Duodenal mucosa (tissue), 2 donors: ENCODE data around the gene BBS4.
A peak's percentile ranks its signal among the peaks of the same experiment; 100 is the strongest.
"Not testable (repeated sequence)": the region's sequence is repeated elsewhere in the genome, so short reads cannot be mapped to it uniquely, and the experiment has no call there.

Experiments used
- H3K27ac ChIP-seq: one replicate; pipeline ENCODE4 v1.7.0; 2013; ENCODE audit warnings: low read depth, low read length
- H3K27me3 ChIP-seq, 2 donors: one replicate each; pipeline ENCODE4 v1.7.0; 2013; ENCODE audit warnings: low read length in 2 of 2, control low read depth in 1 of 2; ENCODE audit not compliant: insufficient read depth in 2 of 2, control insufficient read depth in 1 of 2
- H3K36me3 ChIP-seq, 2 donors: one replicate each; pipeline ENCODE4 v1.7.0; 2013; ENCODE audit warnings: low read length in 2 of 2, control low read depth in 1 of 2; ENCODE audit not compliant: insufficient read depth in 2 of 2, control insufficient read depth in 1 of 2
- H3K4me1 ChIP-seq, 2 donors: one replicate each; pipeline ENCODE4 v1.7.0; 2013; ENCODE audit warnings: low read length in 2 of 2, control low read depth in 1 of 2; ENCODE audit not compliant: insufficient read depth in 2 of 2, control insufficient read depth in 1 of 2
- H3K4me3 ChIP-seq, 2 donors: one replicate each; pipeline ENCODE4 v1.7.0; 2013; ENCODE audit warnings: low read length in 2 of 2, low read depth in 1 of 2
- H3K9ac ChIP-seq, 2 donors: one replicate each; pipeline ENCODE4 v1.7.0; 2013; ENCODE audit warnings: low read length in 2 of 2, low read depth in 1 of 2
- H3K9me3 ChIP-seq, 2 donors: one replicate each; pipeline ENCODE4 v1.7.0; 2013; ENCODE audit warnings: low read length in 2 of 2, control low read depth in 1 of 2; ENCODE audit not compliant: control insufficient read depth in 1 of 2

The BBS4 gene, protein sequence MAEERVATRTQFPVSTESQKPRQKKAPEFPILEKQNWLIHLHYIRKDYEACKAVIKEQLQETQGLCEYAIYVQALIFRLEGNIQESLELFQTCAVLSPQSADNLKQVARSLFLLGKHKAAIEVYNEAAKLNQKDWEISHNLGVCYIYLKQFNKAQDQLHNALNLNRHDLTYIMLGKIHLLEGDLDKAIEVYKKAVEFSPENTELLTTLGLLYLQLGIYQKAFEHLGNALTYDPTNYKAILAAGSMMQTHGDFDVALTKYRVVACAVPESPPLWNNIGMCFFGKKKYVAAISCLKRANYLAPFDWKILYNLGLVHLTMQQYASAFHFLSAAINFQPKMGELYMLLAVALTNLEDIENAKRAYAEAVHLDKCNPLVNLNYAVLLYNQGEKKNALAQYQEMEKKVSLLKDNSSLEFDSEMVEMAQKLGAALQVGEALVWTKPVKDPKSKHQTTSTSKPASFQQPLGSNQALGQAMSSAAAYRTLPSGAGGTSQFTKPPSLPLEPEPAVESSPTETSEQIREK

DNA sequence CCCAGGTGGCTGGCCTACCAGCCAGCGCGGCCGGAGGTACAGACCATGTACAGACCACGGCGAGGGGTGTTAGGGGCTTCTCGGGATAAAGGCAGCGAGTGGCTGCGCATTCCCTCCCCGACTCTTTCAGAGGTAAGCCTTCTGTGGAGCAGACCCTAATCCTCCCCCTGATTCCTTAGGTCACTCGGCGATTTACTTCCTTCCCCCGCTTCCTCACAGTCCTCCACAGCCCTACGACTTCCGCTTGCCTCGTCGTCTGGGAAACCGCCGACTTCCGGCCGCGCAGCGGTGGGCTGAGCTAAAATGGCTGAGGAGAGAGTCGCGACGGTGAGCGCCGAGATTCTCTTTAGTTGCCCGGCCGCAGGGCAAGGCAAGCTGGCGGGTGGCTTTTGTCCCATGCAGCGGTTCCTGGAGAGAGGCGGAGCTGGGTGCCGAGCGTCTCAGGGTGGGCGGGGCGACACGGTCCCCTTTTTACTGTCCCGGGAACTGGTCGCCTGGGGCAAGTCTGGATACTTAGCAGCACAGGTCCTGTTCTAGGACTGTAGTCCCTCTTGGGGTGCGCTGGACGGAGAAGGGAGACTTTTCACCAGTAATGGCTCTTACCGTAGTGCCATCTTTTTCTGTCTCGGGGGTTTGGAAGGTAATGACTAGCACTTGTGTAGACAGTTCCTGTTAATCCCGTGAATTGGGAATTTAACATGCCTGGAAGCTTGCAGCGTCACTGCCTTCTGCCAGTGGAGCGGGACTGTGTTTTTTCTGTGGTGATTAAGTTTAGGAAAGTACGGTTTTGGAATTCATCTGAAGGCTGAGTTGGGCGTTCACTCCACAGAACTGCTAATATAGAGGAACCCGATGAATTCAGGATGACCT lies at the start of gene BBS4, which contains the start of gene HIGD2B:
Gene BBS4 (plus strand): TSS at position 283 of the 870 bp plus-strand sequence. CDS start 21 bp downstream, at position 304.
Gene HIGD2B (minus strand): TSS at position 258 of the 870 bp plus-strand sequence. CDS start 9,808 bp downstream, outside the sequence.
- H3K36me3 ChIP-seq = no peaks in the 10 kb centered on the region
- H3K4me3 ChIP-seq = peak within 1 kb of the TSS; percentile 94 to 99
- no peaks in the 10 kb centered on the region for H3K9me3 ChIP-seq
- H3K4me1 ChIP-seq = peaks cover 0 to 5% of the 10 kb centered on the region in 2 donors
- peak within 1 kb of the TSS; percentile 87 to 91 for H3K9ac ChIP-seq
- H3K27me3 ChIP-seq = no peaks in the 10 kb centered on the region
- peak within 1 kb of the TSS; percentile 95 for H3K27ac ChIP-seq

DNA sequence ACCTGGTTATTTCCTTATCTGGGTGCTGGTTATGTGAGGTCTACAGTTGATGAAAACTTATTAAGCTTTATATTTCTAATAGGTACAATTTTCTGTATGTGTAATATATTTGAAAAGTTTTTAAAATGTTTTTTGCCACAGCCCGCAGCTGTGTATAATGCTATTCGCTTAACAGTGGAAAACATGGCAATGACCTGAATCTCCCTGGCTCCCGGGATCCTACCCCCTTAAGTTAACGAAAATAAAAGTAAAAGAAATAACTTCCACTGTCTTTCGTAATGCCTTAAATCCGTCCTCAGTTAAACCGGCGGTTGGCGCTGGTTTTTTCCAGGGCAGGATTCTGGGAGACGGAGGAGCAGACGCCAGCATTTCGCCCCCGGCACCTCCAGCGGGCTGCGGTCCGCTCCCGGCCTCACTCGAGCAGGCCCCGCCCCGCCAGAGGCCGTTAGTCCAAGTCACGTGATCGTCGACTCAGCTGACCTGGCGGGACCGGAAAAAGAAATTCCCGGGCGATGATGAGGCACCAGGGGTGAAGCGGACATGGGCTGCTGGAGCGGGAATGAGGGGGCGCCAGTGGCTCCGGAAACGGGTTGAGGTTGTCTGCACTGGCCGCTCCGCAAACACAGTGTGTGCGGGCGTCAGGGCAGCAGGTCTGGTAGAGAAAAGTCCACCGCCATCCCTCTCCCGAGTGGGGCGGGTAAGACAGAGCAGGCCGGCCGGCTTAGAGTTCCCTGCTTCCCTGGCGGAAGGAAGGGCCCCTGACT lies 49.3 kb upstream of the BBS4 start:
- not testable (repeated sequence) for H3K27ac ChIP-seq, H3K9me3 ChIP-seq, H3K27me3 ChIP-seq, H3K9ac ChIP-seq, H3K4me1 ChIP-seq, H3K36me3 ChIP-seq, H3K4me3 ChIP-seq

DNA sequence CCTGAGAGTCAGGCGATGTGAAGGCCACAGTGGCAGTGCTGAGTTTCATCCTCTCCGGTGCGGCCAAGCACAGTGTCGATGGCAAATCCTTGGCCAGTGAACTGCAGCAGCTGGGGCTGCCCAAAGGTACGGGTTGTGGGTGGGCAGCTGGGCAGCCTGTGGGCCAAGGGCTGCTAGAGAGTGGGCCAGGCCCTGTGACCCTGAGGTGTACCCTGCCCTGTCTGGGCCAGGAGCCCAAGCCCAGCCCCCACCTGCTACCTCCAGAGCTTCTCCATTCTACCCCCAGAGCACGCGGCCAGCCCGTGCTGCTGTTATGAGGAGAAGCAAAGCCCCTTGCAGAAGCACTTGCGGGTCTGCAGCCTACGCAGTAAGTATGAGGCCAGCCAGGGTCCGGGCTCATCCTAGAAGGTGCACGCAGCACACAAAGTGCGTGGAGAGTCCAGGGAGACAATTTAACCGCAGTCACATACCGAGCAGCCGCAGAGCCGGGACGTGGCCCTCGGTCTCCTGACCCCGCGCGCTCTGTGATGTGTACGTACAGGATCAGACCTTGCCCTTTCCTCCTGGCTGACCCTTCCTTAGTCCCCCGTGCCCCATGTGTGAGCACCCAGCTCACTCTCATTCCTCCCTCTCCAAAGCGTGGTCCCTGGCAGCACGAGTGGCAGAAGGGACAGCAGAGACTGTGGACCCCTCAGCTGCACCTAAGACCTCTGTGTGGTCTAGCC lies 46.1 kb upstream of the BBS4 start:
- not testable (repeated sequence) for H3K36me3 ChIP-seq, H3K4me3 ChIP-seq, H3K4me1 ChIP-seq, H3K9me3 ChIP-seq, H3K27ac ChIP-seq, H3K9ac ChIP-seq, H3K27me3 ChIP-seq

DNA sequence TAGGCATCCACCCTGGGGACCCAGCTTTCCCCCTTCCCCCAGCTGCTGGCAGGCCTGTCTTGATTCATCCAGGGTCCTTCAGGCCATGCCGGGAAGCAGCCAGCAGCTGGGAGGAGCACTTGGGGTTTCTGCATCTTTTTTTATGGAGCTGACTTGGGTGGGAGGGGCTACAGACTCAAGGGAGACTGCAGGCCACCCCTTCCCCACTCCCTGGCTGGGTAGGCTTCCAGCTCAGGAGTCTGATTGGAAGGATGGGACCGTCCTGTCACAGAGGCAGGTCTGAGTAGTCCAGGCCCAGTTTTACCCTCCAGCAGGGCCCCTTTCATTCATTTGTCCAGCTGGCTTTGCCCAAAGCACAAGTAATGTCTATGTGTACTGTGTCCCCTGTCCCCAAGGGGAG lies 43.7 kb upstream of the BBS4 start:
- not testable (repeated sequence) for H3K36me3 ChIP-seq, H3K4me1 ChIP-seq, H3K27ac ChIP-seq

DNA sequence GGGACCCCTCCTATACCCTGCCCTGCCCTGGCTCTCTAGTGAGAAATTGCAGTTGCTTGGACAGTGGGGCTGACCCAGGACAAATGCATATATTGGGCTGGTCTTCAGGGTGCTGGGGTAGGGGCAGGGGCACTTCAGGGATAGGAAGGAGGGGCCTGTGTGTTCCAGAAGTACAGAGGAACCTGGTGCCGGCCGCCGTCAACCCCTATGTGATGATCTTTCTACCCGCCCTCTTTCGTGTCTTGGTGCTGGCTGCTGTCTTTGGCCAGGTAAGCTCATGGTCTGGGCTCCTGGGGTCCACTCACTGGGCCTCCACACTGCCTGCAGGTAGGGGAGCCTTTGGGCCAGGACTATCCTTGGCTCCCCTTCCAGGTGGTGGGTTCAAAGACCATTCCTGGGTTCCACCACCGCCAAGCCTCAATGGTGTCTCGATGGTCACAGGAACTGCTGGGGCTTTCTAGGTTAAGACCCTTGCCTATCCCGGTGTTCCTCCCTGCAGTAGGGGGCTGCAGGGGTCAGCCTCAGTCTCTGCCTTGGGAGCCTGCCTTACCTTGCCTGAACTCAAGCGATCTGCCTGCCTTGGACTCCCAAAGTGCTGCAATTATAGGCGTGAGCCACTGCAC lies 37.3 kb upstream of the BBS4 start:
- not testable (repeated sequence) for H3K4me3 ChIP-seq, H3K27ac ChIP-seq, H3K9me3 ChIP-seq, H3K9ac ChIP-seq, H3K36me3 ChIP-seq, H3K4me1 ChIP-seq, H3K27me3 ChIP-seq

More for the DNA sequence above, 43.7 kb upstream of the BBS4 start:
- H3K27me3 ChIP-seq, H3K9me3 ChIP-seq, H3K9ac ChIP-seq, H3K4me3 ChIP-seq: not testable (repeated sequence)

DNA sequence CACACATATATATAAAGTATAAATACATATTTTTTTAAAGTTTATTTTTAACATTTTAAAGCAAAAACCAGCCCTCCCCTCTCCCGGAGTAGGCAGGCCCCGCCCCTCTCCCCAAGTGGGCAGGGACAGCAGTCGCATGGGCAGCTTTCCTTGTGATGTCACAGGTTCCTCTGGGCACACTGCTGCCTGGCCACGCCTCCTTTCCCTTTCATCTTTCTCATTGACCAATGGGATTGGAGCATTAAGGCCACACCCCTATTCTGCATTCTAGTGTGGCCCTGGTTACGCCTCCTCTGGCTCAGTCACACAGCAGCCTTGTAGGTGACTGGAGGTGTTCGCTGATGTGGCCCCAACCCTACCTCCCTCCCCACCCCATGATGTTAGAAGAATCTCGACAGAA lies 31.6 kb upstream of the BBS4 start, which contains the start of gene GOLGA6B:
Gene GOLGA6B (plus strand): TSS at position 301 of the 400 bp plus-strand sequence. CDS start 41 bp downstream, at position 342.
- H3K27ac ChIP-seq, H3K4me1 ChIP-seq, H3K4me3 ChIP-seq, H3K27me3 ChIP-seq, H3K9ac ChIP-seq, H3K36me3 ChIP-seq, H3K9me3 ChIP-seq: not testable (repeated sequence)

DNA sequence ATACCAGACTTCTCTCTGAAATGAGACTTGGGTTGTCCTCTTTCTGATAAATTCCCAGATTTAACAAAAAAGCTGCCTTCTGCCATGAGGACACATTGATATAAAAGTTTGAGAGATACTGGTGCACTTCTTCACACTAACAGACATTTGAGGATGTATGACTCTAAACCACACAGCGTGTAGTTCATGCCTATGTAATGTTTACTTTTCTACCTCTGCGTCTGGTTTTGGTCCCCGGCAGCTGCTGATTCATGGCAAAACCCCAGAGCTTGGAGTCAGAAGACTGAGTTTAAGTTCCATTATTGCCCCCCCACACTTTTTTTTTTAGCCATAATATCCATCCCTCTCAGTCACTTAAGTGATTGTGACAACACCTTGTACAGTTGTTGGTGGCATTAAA lies 30.0 kb upstream of the BBS4 start:
- not testable (repeated sequence) for H3K9ac ChIP-seq, H3K4me1 ChIP-seq, H3K4me3 ChIP-seq, H3K27me3 ChIP-seq, H3K36me3 ChIP-seq, H3K9me3 ChIP-seq, H3K27ac ChIP-seq

DNA sequence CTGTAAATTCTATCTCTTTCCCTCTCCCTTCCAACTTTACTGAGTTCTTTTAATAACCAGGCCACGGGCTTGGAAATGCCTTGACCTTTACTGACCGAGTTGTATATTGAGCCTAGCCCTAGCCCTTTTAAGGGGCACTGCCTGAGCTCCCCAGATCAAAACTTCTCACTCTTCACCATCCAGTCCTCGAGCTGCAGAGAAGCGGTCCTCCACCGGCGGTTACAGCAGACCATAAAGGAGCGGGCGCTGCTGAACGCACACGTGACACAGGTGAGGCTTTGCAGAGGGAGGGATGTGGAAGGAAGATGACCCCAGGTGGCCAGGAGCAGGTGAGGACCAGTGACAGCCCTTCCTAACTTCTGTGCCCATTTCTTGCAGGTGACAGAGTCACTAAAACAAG lies 24.9 kb upstream of the BBS4 start:
- H3K4me1 ChIP-seq, H3K27ac ChIP-seq, H3K9me3 ChIP-seq, H3K27me3 ChIP-seq, H3K9ac ChIP-seq, H3K4me3 ChIP-seq, H3K36me3 ChIP-seq: not testable (repeated sequence)

DNA sequence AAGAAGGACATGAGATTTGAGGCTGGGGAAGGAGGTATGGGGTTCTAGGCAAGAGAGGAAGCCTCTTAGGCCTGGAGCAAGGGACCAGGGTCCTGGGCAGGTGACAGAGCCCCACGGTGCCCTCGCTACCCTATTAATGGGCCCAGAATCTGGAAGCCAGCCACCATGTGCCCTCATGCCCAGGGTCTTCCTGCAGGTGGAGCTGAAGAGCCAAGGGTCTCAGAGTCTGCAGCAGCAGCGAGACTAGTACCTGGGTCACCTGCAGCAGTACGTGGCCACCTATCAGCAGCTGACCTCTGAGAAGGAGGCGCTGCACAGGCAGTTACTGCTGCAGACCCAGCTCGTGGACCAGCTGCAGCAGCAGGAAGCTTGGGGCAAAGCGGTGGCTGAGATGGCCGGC lies 22.1 kb upstream of the BBS4 start:
- not testable (repeated sequence) for H3K4me3 ChIP-seq, H3K9ac ChIP-seq, H3K9me3 ChIP-seq, H3K27me3 ChIP-seq, H3K36me3 ChIP-seq, H3K4me1 ChIP-seq, H3K27ac ChIP-seq
